Upper lobe of left lung (tissue), 4 donors: ENCODE results near the gene CYLC2.

Experiments
- POLR2A ChIP-seq, 4 donors: fragments of 450-650 bp; IDR thresholded peaks; one replicate each; pipeline ENCODE4 v1.5.1; 2016 to 2017; ENCODE audit warnings: antibody characterized with exemption in 4 of 4, mild to moderate bottlenecking in 2 of 4
- TF ChIP-seq, protein P1 (sequence below), 6 experiments: fragments of 450-650 bp in 4 of 6; fragments of 200-600 bp in 2 of 6; sonication (generic) in 2 of 6; IDR thresholded peaks; one replicate each; pipeline ENCODE4 v1.5.1; 2016 to 2019; ENCODE audit warnings: antibody characterized with exemption in 6 of 6

DNA sequence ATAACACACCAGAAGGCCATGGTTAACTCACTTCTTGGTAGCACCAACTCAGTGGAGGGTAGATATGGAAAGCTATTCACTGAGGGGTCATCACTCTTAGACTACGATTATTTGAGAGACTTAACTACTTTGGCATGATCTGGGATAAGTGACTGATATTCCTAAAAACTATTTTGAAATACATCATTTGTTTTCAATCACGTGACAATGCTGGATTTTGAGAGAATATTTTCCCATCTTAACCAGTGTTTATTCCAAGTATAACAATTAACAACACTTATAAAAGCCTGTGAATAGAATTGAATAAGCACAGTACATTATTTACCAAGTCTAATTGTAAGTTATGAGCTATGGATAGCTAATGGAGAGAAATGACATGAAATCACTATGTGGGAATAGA, 22.4 kb upstream of the CYLC2 start:
- TF ChIP-seq POLR2A (IDR thresholded peaks at IDR 0.05), result no peak
- TF ChIP-seq, protein P1, sequence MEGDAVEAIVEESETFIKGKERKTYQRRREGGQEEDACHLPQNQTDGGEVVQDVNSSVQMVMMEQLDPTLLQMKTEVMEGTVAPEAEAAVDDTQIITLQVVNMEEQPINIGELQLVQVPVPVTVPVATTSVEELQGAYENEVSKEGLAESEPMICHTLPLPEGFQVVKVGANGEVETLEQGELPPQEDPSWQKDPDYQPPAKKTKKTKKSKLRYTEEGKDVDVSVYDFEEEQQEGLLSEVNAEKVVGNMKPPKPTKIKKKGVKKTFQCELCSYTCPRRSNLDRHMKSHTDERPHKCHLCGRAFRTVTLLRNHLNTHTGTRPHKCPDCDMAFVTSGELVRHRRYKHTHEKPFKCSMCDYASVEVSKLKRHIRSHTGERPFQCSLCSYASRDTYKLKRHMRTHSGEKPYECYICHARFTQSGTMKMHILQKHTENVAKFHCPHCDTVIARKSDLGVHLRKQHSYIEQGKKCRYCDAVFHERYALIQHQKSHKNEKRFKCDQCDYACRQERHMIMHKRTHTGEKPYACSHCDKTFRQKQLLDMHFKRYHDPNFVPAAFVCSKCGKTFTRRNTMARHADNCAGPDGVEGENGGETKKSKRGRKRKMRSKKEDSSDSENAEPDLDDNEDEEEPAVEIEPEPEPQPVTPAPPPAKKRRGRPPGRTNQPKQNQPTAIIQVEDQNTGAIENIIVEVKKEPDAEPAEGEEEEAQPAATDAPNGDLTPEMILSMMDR (IDR thresholded peaks at IDR 0.05), result no peak
